ENCODE results near the gene TMEM134. TPM values are rescaled to one million over a fixed set of nuclear protein-coding genes. Genes with fewer than 3 reads are reported as not detected.

The TMEM134 gene
- total and polyA plus RNA-seq, 9 of the 15 experiments (the other 6 are each of a cell fraction or from before 2014, with no cell fraction given) = 0.63 to 48.4 (median 10.7) TPM

- FAIRE-seq = no peak
- Histone ChIP-seq H3K27me3 (ENCODE audit: control insufficient read depth in 2 of 2, insufficient read depth in 2 of 2, low read length in 2 of 2) (no peaks in the 10 kb centered on the region), H3K9me1 (ENCODE audit: control insufficient read depth, insufficient read depth, low read length) (no peaks in the 10 kb centered on the region), H3K79me2 (ENCODE audit: control insufficient read depth, insufficient read depth, low read length) (0 out of 3 replicates have a peak, but pooled peaks cover 3% of the 10 kb centered on the region), H3K4me1 (replicated peaks in 1 of 2; ENCODE audit: control insufficient read depth in 2 of 2, insufficient read depth in 2 of 2, low read length in 2 of 2) (peaks cover 0 to 73% of the 10 kb centered on the region in 2 experiments; a peak in 2 of 5 replicates), H3K9me3 (replicated peaks; ENCODE audit: control insufficient read depth, insufficient read depth, low read depth, low read length) (no peaks in the 10 kb centered on the region), H3K4me2 (ENCODE audit: insufficient read depth, low read length) (no peak overlapping the region), H4K20me1 (replicated peaks; ENCODE audit: control insufficient read depth, insufficient read depth, low read length) (no peaks in the 10 kb centered on the region), H3K9ac (ENCODE audit: insufficient read depth in 1 of 2, low read depth in 2 of 2, low read length in 2 of 2) (peak overlapping the region in 1 of 2 experiments; percentile 86; a peak in 2 of 4 replicates), H3K4me3 (no peak overlapping the region), H2AFZ (ENCODE audit: low read depth, low read length) (no peak overlapping the region), H3K27ac (ENCODE audit: extremely low read depth, low read depth, low read length) (no peak overlapping the region), H3K36me3 (ENCODE audit: control insufficient read depth, insufficient read depth, low read length) (peaks cover 92% of the 10 kb centered on the region; the same call in 2 of the 3 replicates)
- intact Hi-C loops (cut with micrococcal nuclease) (no loop called here), in situ Hi-C loops (cut with MboI) (no loop called here)
- ChIA-PET CTCF (ENCODE audit: low intra/inter-chr PET ratio) (no interaction called here), POLR2A (interaction anchor here (0.6 to 1.4 kb wide), 7 partner anchors 9 to 592 kb away, joined by 3 to 5 read pairs (median 3); partner anchors contain the start of gene AIP)
- BruUV-seq (replicated peaks) = no TSS peak
- no peak for DNase-seq (ENCODE audit: extremely low read depth in 1 of 4, low spot score in 3 of 4)
- no peak for ATAC-seq
- 95% methylated on average over 17 of the region's 19 CpGs for WGBS (ENCODE audit: insufficient coverage, low coverage, missing lambda C conversion rate)
- TF ChIP-seq ZNF717 (CRISPR knock-in tag; IDR thresholded peaks at IDR 0.05) (no peak), TRIM28 (IDR thresholded peaks at IDR 0.05) (no peak), CLOCK (CRISPR knock-in tag; IDR thresholded peaks at IDR 0.05; ENCODE audit: borderline replicate concordance) (no peak), HDGF (IDR thresholded peaks at IDR 0.05) (no peak), CSDE1 (IDR thresholded peaks at IDR 0.05) (no peak), BCOR (IDR thresholded peaks at IDR 0.05) (peak; percentile 79), HLTF (IDR thresholded peaks at IDR 0.05) (no peak), L3MBTL2 (IDR thresholded peaks at IDR 0.05) (no peak), RCOR1 (IDR thresholded peaks at IDR 0.05; ENCODE audit: borderline replicate concordance in 1 of 2, low read depth in 2 of 2, low read length in 2 of 2) (0 out of 4 replicates have a peak, but pooled peaks of 1 of the 2 experiments have one; percentile 43), ESRRA (IDR thresholded peaks at IDR 0.05; ENCODE audit: borderline replicate concordance, low read depth) (peak; percentile 56; the same call in 1 of the 2 replicates), RBM22 (IDR thresholded peaks at IDR 0.05; ENCODE audit: low read depth, low read length, poor library complexity, severe bottlenecking) (peak; percentile 20), NFIC (IDR thresholded peaks at IDR 0.05) (no peak), DDX20 (tag; IDR thresholded peaks at IDR 0.05; ENCODE audit: low read depth) (no peak), RBFOX2 (IDR thresholded peaks at IDR 0.05; ENCODE audit: low read depth, low read length) (peak; percentile 26; the same call in 1 of the 2 replicates), NR2C2 (CRISPR knock-in tag; IDR thresholded peaks at IDR 0.05) (no peak), NR2C2 (tag; IDR thresholded peaks at IDR 0.05) (no peak), TRIM24 (IDR thresholded peaks at IDR 0.05) (no peak), POLR2G (IDR thresholded peaks at IDR 0.05; ENCODE audit: low read depth, low read length) (peak; percentile 51), RBM25 (IDR thresholded peaks at IDR 0.05; ENCODE audit: low read depth, low read length, severe bottlenecking) (peak; percentile 82), ZNF778 (CRISPR knock-in tag; IDR thresholded peaks at IDR 0.05) (no peak), ZEB2 (IDR thresholded peaks at IDR 0.05) (no peak)
These were observed 23.1 kb upstream of the TMEM134 start for GRCh38 chr11:67492069-67492727.

Measured in K562 (cell line).